Omental fat pad (tissue), 4 donors: Measurements from ENCODE around the gene MMAB. TPM values are rescaled to one million over a fixed set of nuclear protein-coding genes. Genes with fewer than 3 reads are reported as not detected.

ENCODE experiments used
- ATAC-seq: fragments of 150-250 bp; one replicate; pipeline ENCODE4 v1.9.1; 2016; ENCODE audit warnings: mild to moderate bottlenecking, moderate library complexity; ENCODE audit not compliant: low FRiP score
- DNase-seq: peaks from one replicate; pipeline ENCODE4 v3.0.0-alpha.2; 2019; ENCODE audit warnings: low spot score
- total RNA-seq, 4 donors: library from RNA; depleted of rRNA; stranded (reverse); fragments of >200 nt; gene quantifications; one replicate each; pipeline ENCODE4 v1.1.0, GENCODE V29; 2016
- TF ChIP-seq, protein P1 (sequence below), 3 donors: fragments of 450-650 bp; IDR thresholded peaks; one replicate each; pipeline ENCODE4 v1.5.1; 2016 to 2017; ENCODE audit warnings: antibody characterized with exemption in 3 of 3, mild to moderate bottlenecking in 3 of 3, moderate library complexity in 2 of 3

The MMAB gene
- total RNA-seq, 4 donors from 2014 or later, result 20.2 to 38.0 (median 29.1) TPM

DNA sequence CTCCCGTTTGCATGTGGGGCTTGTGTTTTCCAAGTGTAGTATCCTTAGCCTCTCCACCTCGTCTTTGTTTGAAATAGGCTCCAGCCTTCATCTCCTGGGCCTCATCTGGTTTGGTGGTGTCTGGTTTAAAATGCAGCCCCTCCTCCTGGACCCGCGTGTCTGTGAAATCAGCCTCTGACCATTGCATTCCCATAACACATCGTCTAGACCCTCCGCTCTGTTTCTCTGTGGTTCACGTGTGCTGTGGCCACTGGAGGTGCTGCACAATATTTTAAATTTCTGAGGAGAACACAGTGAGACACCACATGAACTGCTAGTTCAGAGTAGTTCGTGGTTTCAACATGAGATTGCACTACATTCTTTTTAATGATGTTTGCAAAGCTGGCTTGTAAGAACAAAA, 60.3 kb downstream of the MMAB start:
- DNase-seq (no peak), ATAC-seq (no peak)
- TF ChIP-seq, protein P1, sequence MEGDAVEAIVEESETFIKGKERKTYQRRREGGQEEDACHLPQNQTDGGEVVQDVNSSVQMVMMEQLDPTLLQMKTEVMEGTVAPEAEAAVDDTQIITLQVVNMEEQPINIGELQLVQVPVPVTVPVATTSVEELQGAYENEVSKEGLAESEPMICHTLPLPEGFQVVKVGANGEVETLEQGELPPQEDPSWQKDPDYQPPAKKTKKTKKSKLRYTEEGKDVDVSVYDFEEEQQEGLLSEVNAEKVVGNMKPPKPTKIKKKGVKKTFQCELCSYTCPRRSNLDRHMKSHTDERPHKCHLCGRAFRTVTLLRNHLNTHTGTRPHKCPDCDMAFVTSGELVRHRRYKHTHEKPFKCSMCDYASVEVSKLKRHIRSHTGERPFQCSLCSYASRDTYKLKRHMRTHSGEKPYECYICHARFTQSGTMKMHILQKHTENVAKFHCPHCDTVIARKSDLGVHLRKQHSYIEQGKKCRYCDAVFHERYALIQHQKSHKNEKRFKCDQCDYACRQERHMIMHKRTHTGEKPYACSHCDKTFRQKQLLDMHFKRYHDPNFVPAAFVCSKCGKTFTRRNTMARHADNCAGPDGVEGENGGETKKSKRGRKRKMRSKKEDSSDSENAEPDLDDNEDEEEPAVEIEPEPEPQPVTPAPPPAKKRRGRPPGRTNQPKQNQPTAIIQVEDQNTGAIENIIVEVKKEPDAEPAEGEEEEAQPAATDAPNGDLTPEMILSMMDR (IDR thresholded peaks at IDR 0.05), result no peak

DNA sequence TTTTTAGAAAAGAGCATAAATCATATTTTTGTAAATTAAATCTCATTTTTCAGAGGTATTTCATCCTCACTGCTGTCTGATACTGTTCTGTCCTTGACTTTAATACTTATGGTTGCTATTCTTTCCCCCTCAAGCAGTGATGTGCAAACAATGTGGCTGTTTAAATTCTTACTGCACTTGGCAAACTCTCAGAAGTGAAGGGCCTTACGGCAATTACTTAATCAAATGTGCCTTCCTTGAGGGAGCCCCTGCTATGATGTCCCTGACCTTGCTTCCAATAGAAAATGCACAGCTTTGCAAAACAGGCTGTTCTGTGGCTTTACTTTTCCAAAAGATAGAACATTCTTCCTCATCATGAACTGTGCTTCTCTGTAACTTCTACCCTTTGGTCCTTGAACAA, 60.7 kb downstream of the MMAB start:
- ATAC-seq, result no peak
- DNase-seq, result no peak

GRCh38 chr12:109510196-109510595, 63.1 kb downstream of the MMAB start:
- no peak for DNase-seq
- no peak for ATAC-seq
- TF ChIP-seq, protein P1 (IDR thresholded peaks at IDR 0.05), result no peak

More for the DNA sequence above, 60.7 kb downstream of the MMAB start:
- TF ChIP-seq, protein P1 (IDR thresholded peaks at IDR 0.05), result no peak

DNA sequence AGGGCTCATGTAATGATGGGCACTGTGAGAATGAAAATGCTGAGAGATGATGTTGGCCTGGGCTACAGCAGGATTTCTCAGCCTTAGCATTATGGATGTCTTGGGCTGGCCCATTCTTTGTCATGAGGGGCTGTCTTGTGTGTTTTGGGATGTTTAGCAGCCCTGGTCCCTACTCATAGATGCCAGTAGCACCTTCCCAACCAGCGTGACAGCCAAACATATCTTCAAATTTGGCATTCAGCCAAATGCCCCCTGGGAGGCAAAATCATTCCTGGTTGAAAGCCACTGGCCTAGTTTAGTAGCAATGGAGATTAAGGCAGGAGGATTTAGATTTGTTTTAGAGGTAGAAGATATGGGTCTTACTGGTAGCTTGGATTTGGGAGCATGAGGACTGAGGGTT, 69.2 kb downstream of the MMAB start:
- TF ChIP-seq, protein P1 (IDR thresholded peaks at IDR 0.05), result no peak
- ATAC-seq (no peak), DNase-seq (no peak)

Other genes with a start within 250 kb of the MMAB start
- gene MYO1H, start 225.6 kb downstream of the MMAB start, total RNA-seq, result under 1 TPM in 1 of 4 donors, not detected in 3; 0.09 TPM
- gene KCTD10, start 96.2 kb downstream of the MMAB start, total RNA-seq, result 10 to 100 TPM; 75.6 to 99.6 (median 81.8) TPM
- gene UBE3B, start 95.9 kb downstream of the MMAB start, total RNA-seq, result 10 to 100 TPM; 36.6 to 82.4 (median 40.1) TPM
- 10 to 100 TPM in 2 of 4 donors, 1 to 10 TPM in 2; 7.1 to 12.0 (median 9.9) TPM for gene MVK, start 290 bp upstream of the MMAB start, total RNA-seq
- gene FAM222A, start 140.3 kb upstream of the MMAB start, total RNA-seq, result 1 to 10 TPM in 2 of 4 donors, under 1 TPM in 1, not detected in 1; 0.94 to 2.6 (median 2.3) TPM